Endothelial cell of umbilical vein (primary cell): Measurements from ENCODE around the gene ZNF280C. TPM values are rescaled to one million over a fixed set of nuclear protein-coding genes. Genes with fewer than 3 reads are reported as not detected.

ENCODE experiments used
- BruUV-seq: library from RNA; stranded (reverse); fragments of 400-500 nt; replicated peaks from 2 replicates; lab custom pipeline; 2021; lab: Mats Ljungman, UMichigan
- CTCF ChIA-PET: fragments of 300-600, 350-600 bp; sonication (Branson Sonifier 250); formaldehyde crosslinking; loops from one replicate; lab custom pipeline; 2021; ENCODE audit warnings: antibody characterized with exemption, inconsistent platforms; lab: Charles Lee
- POLR2A ChIA-PET: fragments of 300-600, 350-600 bp; sonication (Branson Sonifier 250); formaldehyde crosslinking; loops from one replicate; lab custom pipeline; 2021; ENCODE audit warnings: antibody characterized with exemption, inconsistent platforms; lab: Charles Lee
- DNase-seq: peaks from one replicate; pipeline ENCODE4 v3.0.0-alpha.2; 2011; ENCODE audit warnings: low read depth, low spot score
- FAIRE-seq: peaks from 2 replicates; lab custom pipeline; 2011; peaks lifted over from hg19 to GRCh38; lab: Jason Lieb, UNC
- H2AFZ ChIP-seq: 2 replicates; pipeline ENCODE4 v1.6.0; 2012; ENCODE audit warnings: low read depth, low read length, control low read depth, inconsistent platforms
- H3K27ac ChIP-seq: 2 replicates; pipeline ENCODE4 v1.5.1; 2011; ENCODE audit warnings: low read depth, mild to moderate bottlenecking, control low read depth, low read length, moderate library complexity; ENCODE audit not compliant: insufficient read depth
- H3K27me3 ChIP-seq, 2 experiments: 2 replicates each; pipeline versions ENCODE4 v1.6.0 to v1.6.1; 2011; ENCODE audit warnings: low read length in 2 of 2, mixed read lengths in 1 of 2; ENCODE audit not compliant: control insufficient read depth in 2 of 2, insufficient read depth in 2 of 2
- H3K36me3 ChIP-seq, 2 experiments: 2 replicates in 1 of 2; 3 replicates in 1 of 2; pipeline ENCODE4 v1.5.1; 2011; ENCODE audit warnings: low read length in 2 of 2, mild to moderate bottlenecking in 1 of 2, moderate library complexity in 1 of 2; ENCODE audit not compliant: control insufficient read depth in 2 of 2, insufficient read depth in 2 of 2; ENCODE audit errors: extremely low read depth in 1 of 2
- H3K4me1 ChIP-seq: 3 replicates; pipeline ENCODE4 v1.5.1; 2011; ENCODE audit warnings: mild to moderate bottlenecking, low read length; ENCODE audit not compliant: control insufficient read depth, insufficient read depth; ENCODE audit errors: extremely low read depth
- H3K4me2 ChIP-seq: 2 replicates; pipeline ENCODE4 v1.6.1; 2011; ENCODE audit warnings: low read length, control low read depth, mixed read lengths; ENCODE audit not compliant: insufficient read depth
- H3K4me3 ChIP-seq, 3 experiments: fragments of 200-600 bp in 1 of 3; sonication (generic), shearing (Covaris generic) in 1 of 3; replicated peaks in 1 of 3; 2 replicates each; pipeline ENCODE4 v1.5.1; 2011 to 2016; ENCODE audit warnings: control low read depth in 3 of 3, low read length in 3 of 3, mild to moderate bottlenecking in 2 of 3, inconsistent platforms in 1 of 3, low read depth in 1 of 3, moderate library complexity in 1 of 3; ENCODE audit not compliant: insufficient read depth in 1 of 3
- H3K79me2 ChIP-seq: 2 replicates; pipeline ENCODE4 v1.6.0; 2012; ENCODE audit warnings: low read length, inconsistent platforms; ENCODE audit not compliant: control insufficient read depth, insufficient read depth
- H3K9ac ChIP-seq: replicated peaks from 2 replicates; pipeline ENCODE3; 2011; ENCODE audit warnings: low read length, control low read depth; ENCODE audit not compliant: insufficient read depth; ENCODE audit errors: extremely low read depth
- H3K9me1 ChIP-seq: replicated peaks from 3 replicates; pipeline ENCODE4 v1.6.0; 2011; ENCODE audit warnings: mild to moderate bottlenecking, low read length; ENCODE audit not compliant: control insufficient read depth, insufficient read depth; ENCODE audit errors: extremely low read depth
- H3K9me3 ChIP-seq: replicated peaks from 2 replicates; pipeline ENCODE4 v1.5.1; 2012; ENCODE audit warnings: low read length, inconsistent platforms; ENCODE audit not compliant: control insufficient read depth, insufficient read depth
- H4K20me1 ChIP-seq: replicated peaks from 2 replicates; pipeline ENCODE3; 2011; ENCODE audit warnings: mild to moderate bottlenecking, low read length; ENCODE audit not compliant: control insufficient read depth, insufficient read depth; ENCODE audit errors: extremely low read depth
- CTCF ChIP-seq, 2 donors: IDR thresholded peaks; 1 replicate in 1 of 2; 2 replicates in 1 of 2; pipeline ENCODE4 v1.5.1; 2011; ENCODE audit warnings: low read length in 2 of 2, mild to moderate bottlenecking in 2 of 2, moderate library complexity in 2 of 2, control low read depth in 1 of 2, inconsistent platforms in 1 of 2, low read depth in 1 of 2; ENCODE audit not compliant: insufficient read depth in 1 of 2; ENCODE audit errors: extremely low read depth in 1 of 2
- EZH2 ChIP-seq: IDR thresholded peaks from 2 replicates; pipeline ENCODE4 v1.6.1; 2012; ENCODE audit warnings: borderline replicate concordance, low read depth, mild to moderate bottlenecking, moderate library complexity, low read length, inconsistent platforms; ENCODE audit not compliant: severe bottlenecking
- FOS ChIP-seq: IDR thresholded peaks from 2 replicates; pipeline ENCODE4 v1.6.1; 2011; ENCODE audit warnings: mild to moderate bottlenecking, low read length, moderate library complexity, borderline replicate concordance; ENCODE audit not compliant: insufficient read depth
- GATA2 ChIP-seq: IDR thresholded peaks from 2 replicates; pipeline ENCODE4 v1.7.0; 2011; ENCODE audit warnings: low read depth, mild to moderate bottlenecking, moderate library complexity, mixed read lengths, low read length; ENCODE audit not compliant: insufficient read length, insufficient read depth
- JUN ChIP-seq: IDR thresholded peaks from 2 replicates; pipeline ENCODE4 v1.6.1; 2011; ENCODE audit warnings: borderline replicate concordance, low read depth; ENCODE audit not compliant: insufficient read length, insufficient read depth
- MYC ChIP-seq: IDR thresholded peaks from one replicate; pipeline ENCODE4 v1.6.1; 2011; ENCODE audit warnings: mild to moderate bottlenecking, low read depth, low read length
- POLR2A ChIP-seq: IDR thresholded peaks from 2 replicates; pipeline ENCODE4 v1.6.1; 2012; ENCODE audit warnings: low read depth, mild to moderate bottlenecking, control low read depth, low read length
- POLR2AphosphoS5 ChIP-seq: IDR thresholded peaks from 2 replicates; pipeline ENCODE4 v1.6.1; 2012; ENCODE audit warnings: low read depth, mild to moderate bottlenecking, control low read depth, low read length, moderate library complexity; ENCODE audit not compliant: insufficient read depth
- dilution Hi-C: fragments of 300-500 bp; cut with MboI; formaldehyde crosslinking; loops from one replicate; pipeline ENCODE4 v1.15.0; 2019; ENCODE audit warnings: low sequenced_read_pairs; ENCODE audit not compliant: extremely low pct_ligation_motif_present
- intact Hi-C: fragments of 100-400 bp; cut with micrococcal nuclease; formaldehyde crosslinking; loops from one replicate; pipeline ENCODE4 v1.10.0; 2022
- polyA plus RNA-seq, 4 experiments: library from polyadenylated mRNA; depleted of rRNA in 3 of 4; stranded (reverse) in 3 of 4; unstranded in 1 of 4; fragments of >200 nt; gene quantifications; 2 replicates each; pipeline versions ENCODE4 v1.2.1 to v1.2.3, GENCODE V29; 2011 to 2012; ENCODE audit warnings: missing spikeins in 1 of 4
- total RNA-seq: library from RNA; stranded (reverse); gene quantifications from 2 replicates; pipeline ENCODE4 v1.2.3, GENCODE V29; 2021
- TF ChIP-seq, protein P1 (sequence below): IDR thresholded peaks from 2 replicates; pipeline ENCODE4 v1.6.1; 2011; ENCODE audit not compliant: insufficient read depth, insufficient read length

ZNF280C gene
- total and polyA plus RNA-seq, 2 donors (not counting 3 experiments of a cell fraction or from before 2014, with no cell fraction given): 3.2 to 7.7 TPM

DNA sequence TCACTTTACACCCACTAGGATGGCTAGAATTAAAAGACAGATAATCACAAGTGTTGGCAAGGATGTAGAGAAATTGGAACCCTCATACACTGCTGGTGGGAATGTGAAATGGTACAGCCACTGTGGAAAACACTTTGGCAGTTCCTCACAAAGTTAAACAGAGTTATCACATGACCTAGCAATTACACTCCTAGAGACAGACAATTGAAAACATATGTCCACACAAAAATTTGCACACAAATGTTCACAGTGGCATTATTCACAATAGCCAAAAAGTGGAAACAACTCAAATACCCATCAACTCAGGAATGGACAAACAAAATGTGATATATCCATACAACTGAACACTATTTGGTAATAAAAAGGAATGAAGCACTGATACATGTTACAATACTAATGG, 5.7 kb downstream of the ZNF280C start:
- ChIA-PET POLR2A (no interaction called here), CTCF (no interaction called here)
- dilution Hi-C loops: no loop called here
- no peaks in the 10 kb centered on the region for H4K20me1 ChIP-seq
- FAIRE-seq (no peak), DNase-seq (no peak)
- H3K36me3 ChIP-seq: no peaks in the 10 kb centered on the region
- H3K27ac ChIP-seq: no peak overlapping the region
- H3K4me2 ChIP-seq: no peak overlapping the region
- peaks cover 6% of the 10 kb centered on the region for H3K4me1 ChIP-seq
- H3K79me2 ChIP-seq: peaks cover 29% of the 10 kb centered on the region
- no TSS peak for BruUV-seq
- intact Hi-C loops: no loop called here
- no peaks in the 10 kb centered on the region for H3K27me3 ChIP-seq
- no peak overlapping the region for H3K9ac ChIP-seq
- H3K9me3 ChIP-seq: no peaks in the 10 kb centered on the region
- no peak overlapping the region for H3K4me3 ChIP-seq
- TF ChIP-seq POLR2A (no peak), GATA2 (no peak), FOS (no peak), CTCF (IDR thresholded peaks at IDR 0.05; ENCODE audit: extremely low read depth in 1 of 2, insufficient read depth in 1 of 2, low read depth in 1 of 2, low read length in 2 of 2) (no peak), JUN (no peak), MYC (no peak), POLR2AphosphoS5 (no peak), EZH2 (no peak)
- TF ChIP-seq, protein P1, sequence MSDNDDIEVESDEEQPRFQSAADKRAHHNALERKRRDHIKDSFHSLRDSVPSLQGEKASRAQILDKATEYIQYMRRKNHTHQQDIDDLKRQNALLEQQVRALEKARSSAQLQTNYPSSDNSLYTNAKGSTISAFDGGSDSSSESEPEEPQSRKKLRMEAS: no peak
- H3K9me1 ChIP-seq: no peaks in the 10 kb centered on the region
- H2AFZ ChIP-seq: no peak overlapping the region
